HepG2 (cell line): Measurements from ENCODE around the gene NR2F1. TPM values are rescaled to one million over a fixed set of nuclear protein-coding genes. Genes with fewer than 3 reads are reported as not detected.

Experiments
- AGO2 ChIP-seq: fragments of 200-400 bp; formaldehyde crosslinking; optimal IDR thresholded peaks from 2 replicates; pipeline ENCODE3; 2017; ENCODE audit warnings: mild to moderate bottlenecking, low read depth, low read length, moderate library complexity
- CENPBD1 ChIP-seq: sonication (generic); formaldehyde crosslinking; IDR thresholded peaks from 2 replicates; pipeline ENCODE4 v1.8.0; 2022; ENCODE audit warnings: missing genetic modification reagents, low read depth, mild to moderate bottlenecking, borderline replicate concordance
- ETS1 ChIP-seq: sonication (generic); formaldehyde crosslinking; IDR thresholded peaks from 2 replicates; pipeline ENCODE4 v1.4.0; 2020; ENCODE audit warnings: missing genetic modification reagents
- FOXC1 ChIP-seq: sonication (generic); formaldehyde crosslinking; IDR thresholded peaks from 2 replicates; pipeline ENCODE4 v1.8.0; 2022; ENCODE audit warnings: mild to moderate bottlenecking, missing genetic modification reagents, borderline replicate concordance
- HINFP ChIP-seq: sonication (generic); formaldehyde crosslinking; IDR thresholded peaks from 2 replicates; pipeline ENCODE4 v1.4.0; 2020; ENCODE audit warnings: low read depth, mild to moderate bottlenecking, missing genetic modification reagents
- KDM3A ChIP-seq: IDR thresholded peaks from 2 replicates; pipeline ENCODE4 v1.6.1; 2018; ENCODE audit warnings: low read depth, missing compliant biosample characterization
- MEF2D ChIP-seq: sonication (generic); formaldehyde crosslinking; IDR thresholded peaks from 2 replicates; pipeline ENCODE4 v1.5.1; 2020; ENCODE audit warnings: mild to moderate bottlenecking, missing genetic modification reagents
- MZF1 ChIP-seq: sonication (generic); formaldehyde crosslinking; IDR thresholded peaks from 2 replicates; pipeline ENCODE4 v1.8.1; 2023; ENCODE audit warnings: mild to moderate bottlenecking, missing genetic modification reagents, borderline replicate concordance
- PTBP1 ChIP-seq: fragments of 200-400 bp; formaldehyde crosslinking; IDR thresholded peaks from 2 replicates; pipeline ENCODE4 v1.6.1; 2018; ENCODE audit warnings: low read length, low read depth; ENCODE audit not compliant: poor library complexity, severe bottlenecking
- SATB2 ChIP-seq: sonication (generic); formaldehyde crosslinking; IDR thresholded peaks from 2 replicates; pipeline ENCODE4 v1.5.0; 2020; ENCODE audit warnings: missing genetic modification reagents
- SMC3 ChIP-seq: IDR thresholded peaks from 2 replicates; pipeline ENCODE4 v1.6.1; 2011; ENCODE audit warnings: low read length, improper control_type of control experiment
- SSRP1 ChIP-seq: IDR thresholded peaks from 2 replicates; pipeline ENCODE4 v1.6.1; 2016; ENCODE audit warnings: control low read depth
- THAP7 ChIP-seq: sonication (generic); formaldehyde crosslinking; IDR thresholded peaks from 2 replicates; pipeline ENCODE4 v1.8.1; 2023; ENCODE audit warnings: mild to moderate bottlenecking, missing genetic modification reagents
- ZMYM3 ChIP-seq: sonication (generic); formaldehyde crosslinking; IDR thresholded peaks from 2 replicates; pipeline ENCODE4 v1.5.1; 2020; ENCODE audit warnings: mild to moderate bottlenecking, missing genetic modification reagents
- ZNF124 ChIP-seq: sonication (generic); formaldehyde crosslinking; IDR thresholded peaks from 2 replicates; pipeline ENCODE4 v1.4.0; 2020; ENCODE audit warnings: missing genetic modification reagents
- ZNF263 ChIP-seq: sonication (generic); formaldehyde crosslinking; IDR thresholded peaks from 2 replicates; pipeline ENCODE4 v1.4.0; 2020; ENCODE audit warnings: missing genetic modification reagents
- ZNF354B ChIP-seq: sonication (generic); formaldehyde crosslinking; IDR thresholded peaks from 2 replicates; pipeline ENCODE4 v1.8.0; 2022; ENCODE audit warnings: mild to moderate bottlenecking, missing genetic modification reagents
- ZNF503 ChIP-seq: sonication (generic); formaldehyde crosslinking; IDR thresholded peaks from 2 replicates; pipeline ENCODE4 v1.4.0; 2020; ENCODE audit warnings: missing genetic modification reagents
- ZNF577 ChIP-seq: sonication (generic); formaldehyde crosslinking; IDR thresholded peaks from 2 replicates; pipeline ENCODE4 v1.4.0; 2020; ENCODE audit warnings: mild to moderate bottlenecking, low read depth, missing genetic modification reagents, borderline replicate concordance
- ZNF710 ChIP-seq: sonication (generic); formaldehyde crosslinking; IDR thresholded peaks from 2 replicates; pipeline ENCODE4 v1.5.0; 2020; ENCODE audit warnings: mild to moderate bottlenecking, missing genetic modification reagents, borderline replicate concordance
- polyA plus RNA-seq, 8 experiments: library from polyadenylated mRNA; depleted of rRNA in 3 of 8; stranded (reverse) in 7 of 8; unstranded in 1 of 8; fragments of >200 nt; fragmentation: Illumina TruSeq in 4 of 8; extraction: Trizol in 4 of 8; gene quantifications; 2 replicates each; pipeline versions ENCODE4 v1.2.1 to v1.2.3, GENCODE V29; 2011 to 2016; ENCODE audit warnings: low read depth in 4 of 8, missing spikeins in 1 of 8, mixed read lengths in 1 of 8; ENCODE audit not compliant: insufficient read depth in 1 of 8
- total RNA-seq, 5 experiments: library from RNA; depleted of rRNA; stranded (reverse); fragments of >200 nt; fragmentation: Illumina TruSeq; extraction: Trizol; gene quantifications; 2 replicates each; pipeline ENCODE4 v1.2.3, GENCODE V29; 2016; ENCODE audit warnings: low read depth in 1 of 5

Gene NR2F1
- total and polyA plus RNA-seq, 2 of the 13 experiments (the other 11 are each of a cell fraction or from before 2014, with no cell fraction given): 17.1 to 59.7 TPM

- 0 out of 2 replicates have a peak, but pooled peaks have one; percentile 8 for TF ChIP-seq THAP7 (CRISPR knock-in tag)
- TF ChIP-seq ZNF354B (CRISPR knock-in tag): 0 out of 2 replicates have a peak, but pooled peaks have one; percentile 43
- no peak for TF ChIP-seq ETS1
- no peak for TF ChIP-seq ZNF263 (CRISPR knock-in tag)
- TF ChIP-seq SSRP1 (CRISPR knock-in tag): no peak
- TF ChIP-seq SMC3: no peak
- TF ChIP-seq ZNF577 (CRISPR knock-in tag): no peak
- no peak for TF ChIP-seq KDM3A
- no peak for TF ChIP-seq ZNF503 (CRISPR knock-in tag)
- TF ChIP-seq AGO2: peak; percentile 62
- 0 out of 2 replicates have a peak, but pooled peaks have one; percentile 32 for TF ChIP-seq ZMYM3
- TF ChIP-seq SATB2 (CRISPR knock-in tag): no peak
- TF ChIP-seq ZNF124 (CRISPR knock-in tag): no peak
- 0 out of 2 replicates have a peak, but pooled peaks have one; percentile 37 for TF ChIP-seq HINFP (CRISPR knock-in tag)
- TF ChIP-seq MZF1 (CRISPR knock-in tag): no peak
- no peak for TF ChIP-seq ZNF710
- no peak for TF ChIP-seq PTBP1
- TF ChIP-seq MEF2D (CRISPR knock-in tag): no peak; the same call in 1 of the 2 replicates
- no peak for TF ChIP-seq CENPBD1 (CRISPR knock-in tag)
- no peak for TF ChIP-seq FOXC1 (CRISPR knock-in tag)
Measured at GRCh38 chr5:93580063-93580926, 2.7 kb upstream of the NR2F1 start (continued).
